GM23338 (cell line): Measurements from ENCODE around the gene LHX3. TPM values are rescaled to one million over a fixed set of nuclear protein-coding genes. Genes with fewer than 3 reads are reported as not detected.
A peak's percentile ranks its signal among the peaks of the same experiment; 100 is the strongest.

Source experiments
- ATAC-seq: fragments of 200-7000 bp; cut with Tn5 transposase; 3 replicates; pipeline ENCODE4 v1.9.1; 2020
- DNase-seq: peaks from one replicate; pipeline ENCODE4 v3.0.0-alpha.2; 2015; ENCODE audit warnings: low spot score
- H2AFZ ChIP-seq: fragments of 200-600 bp; sonication (generic); 2 replicates; pipeline ENCODE4 v1.8.0; 2016; ENCODE audit warnings: antibody characterized with exemption, mild to moderate bottlenecking, moderate library complexity
- H3F3A ChIP-seq: fragments of 200-600 bp; sonication (generic); replicated peaks from 2 replicates; pipeline ENCODE4 v1.8.0; 2017; ENCODE audit warnings: antibody characterized with exemption, mixed run types, low read depth
- H3K27ac ChIP-seq: fragments of 200-600 bp; sonication (generic); 2 replicates; pipeline ENCODE4 v1.6.1; 2016; ENCODE audit warnings: low read depth
- H3K27me3 ChIP-seq: fragments of 200-600 bp; sonication (generic); 2 replicates; pipeline ENCODE4 v1.8.0; 2016; ENCODE audit warnings: mild to moderate bottlenecking, mixed run types, moderate library complexity; ENCODE audit not compliant: insufficient read depth
- H3K36me3 ChIP-seq: fragments of 200-600 bp; sonication (generic); 2 replicates; pipeline ENCODE4 v1.8.0; 2016; ENCODE audit warnings: mild to moderate bottlenecking; ENCODE audit not compliant: insufficient read depth
- H3K4me1 ChIP-seq: fragments of 200-600 bp; sonication (generic); 2 replicates; pipeline ENCODE4 v1.8.0; 2016; ENCODE audit warnings: mild to moderate bottlenecking, moderate library complexity; ENCODE audit not compliant: insufficient read depth
- H3K4me2 ChIP-seq: fragments of 200-600 bp; sonication (generic); 2 replicates; pipeline ENCODE4 v1.7.1; 2017; ENCODE audit warnings: mixed run types
- H3K4me3 ChIP-seq: fragments of 200-600 bp; sonication (generic); 2 replicates; pipeline ENCODE4 v1.6.1; 2016; ENCODE audit warnings: mixed run types
- H3K79me2 ChIP-seq: fragments of 200-600 bp; sonication (generic); replicated peaks from 2 replicates; pipeline ENCODE4 v1.8.0; 2017; ENCODE audit warnings: mild to moderate bottlenecking; ENCODE audit not compliant: insufficient read depth
- H3K9me2 ChIP-seq: fragments of 200-600 bp; sonication (generic); 2 replicates; pipeline ENCODE4 v1.8.0; 2017; ENCODE audit not compliant: insufficient read depth
- H4K20me1 ChIP-seq: fragments of 200-600 bp; sonication (generic); replicated peaks from 2 replicates; pipeline ENCODE4 v1.8.0; 2017; ENCODE audit warnings: mild to moderate bottlenecking; ENCODE audit not compliant: insufficient read depth
- H3K27ac Mint-ChIP-seq: 2 replicates; pipeline ENCODE4 v1.8.0; 2020; ENCODE audit warnings: inconsistent platforms, mild to moderate bottlenecking, moderate library complexity, mixed read lengths
- H3K27me3 Mint-ChIP-seq: 3 replicates; pipeline ENCODE4 v1.8.0; 2022; ENCODE audit warnings: low read depth, mild to moderate bottlenecking, moderate library complexity, mixed read lengths, inconsistent platforms; ENCODE audit not compliant: insufficient read depth, poor library complexity
- H3K36me3 Mint-ChIP-seq: 3 replicates; pipeline ENCODE4 v1.8.0; 2021; ENCODE audit warnings: low read depth, mild to moderate bottlenecking, inconsistent platforms, moderate library complexity, mixed read lengths
- H3K4me1 Mint-ChIP-seq: 3 replicates; pipeline ENCODE4 v1.8.0; 2020; ENCODE audit warnings: mild to moderate bottlenecking, inconsistent platforms, mixed read lengths
- H3K4me3 Mint-ChIP-seq: 3 replicates; pipeline ENCODE4 v1.8.0; 2021; ENCODE audit warnings: moderate library complexity, mild to moderate bottlenecking, inconsistent platforms, mixed read lengths
- H3K9me3 Mint-ChIP-seq: 3 replicates; pipeline ENCODE4 v1.8.0; 2020; ENCODE audit warnings: moderate library complexity, mild to moderate bottlenecking, inconsistent platforms, mixed read lengths
- EZH2 ChIP-seq: fragments of 200-600 bp; sonication (generic); IDR thresholded peaks from one replicate; pipeline ENCODE4 v1.8.0; 2017; ENCODE audit warnings: antibody characterized with exemption, mild to moderate bottlenecking, low read depth; ENCODE audit not compliant: unreplicated experiment
- EZH2phosphoT487 ChIP-seq: fragments of 200-600 bp; sonication (generic); IDR thresholded peaks from one replicate; pipeline ENCODE4 v1.8.1; 2018; ENCODE audit warnings: antibody characterized with exemption; ENCODE audit not compliant: unreplicated experiment
- STAT1 ChIP-seq: IDR thresholded peaks from one replicate; pipeline ENCODE4 v1.6.1; 2016; ENCODE audit warnings: antibody characterized with exemption; ENCODE audit not compliant: unreplicated experiment
- ZNF114 ChIP-seq: fragments of 250-450 bp; sonication (Bioruptor Pico); IDR thresholded peaks from 2 replicates; pipeline ENCODE4 v1.5.0; 2020; ENCODE audit warnings: mild to moderate bottlenecking, moderate library complexity
- polyA plus RNA-seq: library from polyadenylated mRNA; unstranded; fragments of >200 nt; fragmentation: Nextera tagmentation; extraction: Ambion mirVana; gene quantifications from 2 replicates; pipeline ENCODE4 v1.2.1, GENCODE V29; 2016
- total RNA-seq: library from RNA; depleted of rRNA; stranded (reverse); fragments of >200 nt; shearing (Covaris generic); gene quantifications from 2 replicates; pipeline ENCODE4 v1.2.3, GENCODE V29; 2014
- TF ChIP-seq, protein P1 (sequence below): IDR thresholded peaks from one replicate; pipeline ENCODE4 v1.6.1; 2018; ENCODE audit warnings: antibody characterized with exemption; ENCODE audit not compliant: unreplicated experiment

The LHX3 gene
- total and polyA plus RNA-seq, 2 experiments from 2014 or later = 0.08 TPM; not detected in 1

DNA sequence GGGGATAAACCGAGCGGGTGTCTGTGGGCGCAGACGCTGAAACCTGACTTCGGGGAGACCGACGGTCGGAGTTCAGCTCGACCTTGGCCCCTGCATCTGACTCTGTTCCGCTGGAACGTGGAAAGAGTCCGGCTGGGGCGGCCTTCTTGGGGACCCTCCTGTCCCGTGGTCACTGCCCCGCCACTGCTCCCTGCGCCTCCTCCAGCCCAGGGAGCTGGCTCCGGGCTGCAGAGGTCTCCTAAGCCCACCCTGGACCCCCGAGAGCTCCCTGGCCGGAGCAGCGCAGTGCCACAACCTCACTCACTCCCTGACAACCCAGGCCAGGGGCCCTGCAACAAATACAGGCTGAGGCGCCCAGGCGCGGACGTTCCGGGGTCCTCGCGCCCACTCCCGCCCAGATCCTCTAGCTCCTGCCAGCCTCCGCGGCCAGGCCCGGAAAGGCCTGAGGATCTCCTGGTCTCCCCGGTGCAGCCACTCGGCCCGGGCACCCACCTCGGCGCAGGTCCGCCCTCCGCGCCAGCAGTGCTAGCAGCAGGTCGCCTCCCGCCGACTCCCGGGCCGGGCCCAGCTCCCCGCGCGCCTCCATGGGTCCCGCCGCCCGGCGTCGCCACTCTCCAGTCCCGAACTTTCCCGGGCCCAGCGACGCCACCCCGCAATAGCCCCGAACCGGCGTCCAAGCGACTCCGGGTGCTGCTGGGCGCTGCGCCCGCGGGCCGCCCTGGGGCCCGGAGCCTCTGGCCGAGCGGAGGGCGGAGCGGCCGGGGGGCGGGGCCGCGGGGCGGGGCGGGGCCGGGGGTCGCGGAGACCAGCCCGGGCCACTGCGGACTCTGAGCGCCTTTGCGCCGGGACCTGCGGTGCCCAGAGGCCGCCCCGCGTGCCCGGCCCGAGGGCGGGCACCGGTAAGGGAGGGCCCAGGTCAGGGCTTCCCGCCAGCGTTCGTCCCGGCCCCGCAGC is 2.2 kb downstream of the LHX3 start:
- DNase-seq (peak; percentile 35), ATAC-seq (peak; percentile 14; the same call in 2 of the 3 replicates)
- peaks cover 3% of the 10 kb centered on the region; the same call in 1 of the 3 replicates for H3K36me3 Mint-ChIP-seq
- peak overlapping the region; percentile 47 for H3K4me3 ChIP-seq
- no peak for TF ChIP-seq STAT1
- TF ChIP-seq ZNF114 (CRISPR knock-in tag) = no peak
- H3K36me3 ChIP-seq = no peaks in the 10 kb centered on the region
- H4K20me1 ChIP-seq = peaks cover 19% of the 10 kb centered on the region
- peaks cover 8% of the 10 kb centered on the region; the same call in 2 of the 3 replicates for H3K4me1 Mint-ChIP-seq
- no peaks in the 10 kb centered on the region for H3K9me3 Mint-ChIP-seq
- H3K9me2 ChIP-seq = no peaks in the 10 kb centered on the region
- no peak overlapping the region for H3K27ac ChIP-seq
- no peaks in the 10 kb centered on the region for H3K79me2 ChIP-seq
- peak overlapping the region; percentile 39; the same call in 2 of the 3 replicates for H3K4me3 Mint-ChIP-seq
- H3F3A ChIP-seq = 0 out of 2 replicates have a peak, but pooled peaks cover 2% of the 10 kb centered on the region
- H3K4me2 ChIP-seq = peak overlapping the region; percentile 72
- H2AFZ ChIP-seq = no peak overlapping the region
- H3K4me1 ChIP-seq = peaks cover 6% of the 10 kb centered on the region; the same call in 1 of the 2 replicates
- H3K27ac Mint-ChIP-seq = no peak overlapping the region
- peaks cover 85% of the 10 kb centered on the region for H3K27me3 ChIP-seq
- H3K27me3 Mint-ChIP-seq = peaks cover 78% of the 10 kb centered on the region

DNA sequence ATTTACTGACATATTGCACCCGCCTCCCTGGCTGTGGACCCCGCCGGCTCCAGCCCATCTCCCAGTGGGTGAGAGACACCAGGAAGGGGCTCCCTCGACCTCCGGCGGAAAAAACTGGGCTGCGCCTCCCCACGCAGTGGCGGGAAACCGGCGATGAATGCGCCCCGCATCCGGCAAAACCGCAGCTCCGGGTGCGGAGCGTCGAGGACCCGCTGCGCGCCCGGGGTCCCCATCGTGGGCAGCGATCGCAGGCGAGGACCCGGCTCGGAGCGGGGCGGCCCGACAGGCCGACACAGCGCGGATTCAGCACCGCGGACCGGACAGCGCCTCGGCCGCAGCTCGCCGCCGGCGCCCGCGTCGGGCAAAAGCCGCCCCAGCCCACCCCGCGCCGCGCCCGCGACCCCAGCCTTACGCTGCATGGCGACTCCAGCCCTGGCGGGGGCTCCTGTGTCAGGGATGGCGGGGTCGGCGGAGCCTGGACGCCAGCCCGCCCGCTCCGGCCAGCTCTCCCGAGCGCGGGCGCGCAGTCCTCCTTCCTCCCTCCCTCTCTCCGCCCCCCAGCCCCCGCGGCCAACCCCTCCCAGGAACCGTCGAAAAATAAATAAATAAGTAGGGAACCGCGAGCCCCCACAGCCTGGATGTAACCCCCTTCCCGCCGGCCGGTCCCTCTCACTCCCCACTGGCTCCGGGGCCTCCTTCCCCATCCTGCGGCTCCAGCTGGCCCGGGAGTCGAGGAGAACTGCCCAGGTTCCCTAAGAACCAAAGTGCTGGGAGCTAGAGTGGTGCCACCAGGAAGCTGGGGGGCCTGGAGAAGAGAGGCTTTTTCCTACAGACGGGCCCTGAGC is 3.1 kb downstream of the LHX3 start:
- Histone ChIP-seq H3K9me2 (no peaks in the 10 kb centered on the region), H3K27me3 (peaks cover 94% of the 10 kb centered on the region), H3K36me3 (no peaks in the 10 kb centered on the region), H3F3A (peaks cover 2% of the 10 kb centered on the region; the same call in 1 of the 2 replicates), H2AFZ (no peak overlapping the region), H3K27ac (no peak overlapping the region), H3K4me3 (peak overlapping the region; percentile 34; the same call in 1 of the 2 replicates), H4K20me1 (peaks cover 17% of the 10 kb centered on the region), H3K79me2 (no peaks in the 10 kb centered on the region), H3K4me2 (peak overlapping the region; percentile 51; the same call in 1 of the 2 replicates), H3K4me1 (peaks cover 8% of the 10 kb centered on the region)
- Mint-ChIP-seq H3K36me3 (peaks cover 3% of the 10 kb centered on the region; the same call in 1 of the 3 replicates), H3K27me3 (peaks cover 86% of the 10 kb centered on the region), H3K4me3 (no peak overlapping the region), H3K4me1 (peaks cover 10% of the 10 kb centered on the region), H3K9me3 (no peaks in the 10 kb centered on the region), H3K27ac (no peak overlapping the region)
- TF ChIP-seq, protein P1, sequence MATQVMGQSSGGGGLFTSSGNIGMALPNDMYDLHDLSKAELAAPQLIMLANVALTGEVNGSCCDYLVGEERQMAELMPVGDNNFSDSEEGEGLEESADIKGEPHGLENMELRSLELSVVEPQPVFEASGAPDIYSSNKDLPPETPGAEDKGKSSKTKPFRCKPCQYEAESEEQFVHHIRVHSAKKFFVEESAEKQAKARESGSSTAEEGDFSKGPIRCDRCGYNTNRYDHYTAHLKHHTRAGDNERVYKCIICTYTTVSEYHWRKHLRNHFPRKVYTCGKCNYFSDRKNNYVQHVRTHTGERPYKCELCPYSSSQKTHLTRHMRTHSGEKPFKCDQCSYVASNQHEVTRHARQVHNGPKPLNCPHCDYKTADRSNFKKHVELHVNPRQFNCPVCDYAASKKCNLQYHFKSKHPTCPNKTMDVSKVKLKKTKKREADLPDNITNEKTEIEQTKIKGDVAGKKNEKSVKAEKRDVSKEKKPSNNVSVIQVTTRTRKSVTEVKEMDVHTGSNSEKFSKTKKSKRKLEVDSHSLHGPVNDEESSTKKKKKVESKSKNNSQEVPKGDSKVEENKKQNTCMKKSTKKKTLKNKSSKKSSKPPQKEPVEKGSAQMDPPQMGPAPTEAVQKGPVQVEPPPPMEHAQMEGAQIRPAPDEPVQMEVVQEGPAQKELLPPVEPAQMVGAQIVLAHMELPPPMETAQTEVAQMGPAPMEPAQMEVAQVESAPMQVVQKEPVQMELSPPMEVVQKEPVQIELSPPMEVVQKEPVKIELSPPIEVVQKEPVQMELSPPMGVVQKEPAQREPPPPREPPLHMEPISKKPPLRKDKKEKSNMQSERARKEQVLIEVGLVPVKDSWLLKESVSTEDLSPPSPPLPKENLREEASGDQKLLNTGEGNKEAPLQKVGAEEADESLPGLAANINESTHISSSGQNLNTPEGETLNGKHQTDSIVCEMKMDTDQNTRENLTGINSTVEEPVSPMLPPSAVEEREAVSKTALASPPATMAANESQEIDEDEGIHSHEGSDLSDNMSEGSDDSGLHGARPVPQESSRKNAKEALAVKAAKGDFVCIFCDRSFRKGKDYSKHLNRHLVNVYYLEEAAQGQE = peak; percentile 77
- TF ChIP-seq EZH2 (peak; percentile 69), EZH2phosphoT487 (no peak)
- ATAC-seq (peak; percentile 13), DNase-seq (peak; percentile 78)
